ENCODE measurements around the gene HCFC1R1. TPM values are rescaled to one million over a fixed set of nuclear protein-coding genes. Genes with fewer than 3 reads are reported as not detected.
A peak's percentile ranks its signal among the peaks of the same experiment; 100 is the strongest.
"Not testable (repeated sequence)": the region's sequence is repeated elsewhere in the genome, so short reads cannot be mapped to it uniquely, and the experiment has no call there.

HCFC1R1 gene, protein sequence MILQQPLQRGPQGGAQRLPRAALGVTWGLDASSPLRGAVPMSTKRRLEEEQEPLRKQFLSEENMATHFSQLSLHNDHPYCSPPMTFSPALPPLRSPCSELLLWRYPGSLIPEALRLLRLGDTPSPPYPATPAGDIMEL
- polyA plus RNA-seq (2011; rRNA removed) = 26.2 and 33.7 TPM in 2 replicates
- 18.4 and 22.0 TPM in 2 replicates for polyA minus RNA-seq (2011; rRNA and poly(A)+ RNA removed)

DNA sequence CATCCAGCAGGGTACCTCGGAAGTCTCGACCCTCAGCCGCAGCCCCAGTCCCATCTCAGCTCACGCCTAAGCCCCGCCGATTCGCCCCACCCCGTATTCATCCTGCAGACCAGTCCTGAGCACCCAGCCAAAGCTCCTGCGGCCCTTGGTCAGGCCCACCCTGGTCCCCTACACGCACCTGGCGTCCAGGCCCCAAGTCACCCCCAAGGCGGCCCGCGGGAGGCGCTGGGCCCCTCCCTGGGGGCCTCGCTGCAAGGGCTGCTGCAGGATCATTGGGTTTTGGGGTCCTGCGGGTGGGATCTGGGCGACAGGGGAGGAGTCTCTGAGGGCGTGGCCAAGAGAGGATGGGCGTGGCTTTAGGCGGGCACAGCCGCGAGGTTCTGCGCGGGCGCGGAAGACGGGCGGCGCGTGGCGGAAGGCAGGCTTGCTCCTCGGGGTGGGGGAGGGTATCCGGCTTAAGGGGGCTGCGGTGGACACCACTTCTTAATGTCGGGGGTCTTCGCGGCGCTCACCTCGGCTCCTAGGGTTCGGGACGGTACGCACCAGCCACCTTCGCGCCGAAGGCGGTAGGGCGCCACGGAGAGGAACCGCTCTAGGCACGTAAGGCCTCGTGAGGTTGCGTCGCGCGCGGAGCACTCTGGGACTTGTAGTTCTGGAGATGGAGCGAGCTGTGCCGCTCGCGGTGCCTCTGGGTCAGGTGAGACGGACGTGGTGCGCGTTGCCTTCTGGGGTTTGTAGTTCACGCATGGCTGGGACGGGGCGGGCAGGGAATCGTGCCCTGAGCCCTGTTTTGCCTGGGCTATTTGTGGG is at the start of gene HCFC1R1, which contains the start of gene THOC6:
HCFC1R1 (minus strand) TSS at position 274 of the 810 bp plus-strand sequence; CDS start at position 273, 1 bp downstream.
THOC6 (plus strand) TSS at position 367 of the 810 bp plus-strand sequence; CDS start at position 659, 292 bp downstream.
- H3K36me3 ChIP-seq (ENCODE audit: control insufficient read depth, insufficient read depth, low read length) = peaks cover 28% of the 10 kb centered on the region

DNA sequence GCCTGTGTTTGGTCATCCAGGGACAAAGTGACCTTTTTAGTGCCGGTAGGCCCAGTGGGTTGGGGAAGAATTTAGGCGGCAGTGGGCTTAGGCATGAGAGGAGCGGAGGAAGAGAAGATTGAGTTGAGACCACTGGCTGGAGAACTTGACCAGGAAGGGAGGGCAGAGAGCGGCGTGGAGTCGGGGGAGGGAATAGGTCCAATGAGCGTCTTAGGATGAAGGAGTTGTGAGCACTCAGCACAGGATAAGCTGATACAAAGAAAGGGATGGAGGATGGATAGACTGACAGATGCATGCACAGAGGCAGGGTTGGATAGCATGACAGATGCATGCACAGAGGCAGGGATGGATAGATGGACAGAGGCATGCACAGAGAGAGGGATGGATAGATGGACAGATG is 49.7 kb upstream of the HCFC1R1 start:
- ChIA-PET CTCF (no interaction called here), POLR2A (no interaction called here)
- TF ChIP-seq, protein P1, sequence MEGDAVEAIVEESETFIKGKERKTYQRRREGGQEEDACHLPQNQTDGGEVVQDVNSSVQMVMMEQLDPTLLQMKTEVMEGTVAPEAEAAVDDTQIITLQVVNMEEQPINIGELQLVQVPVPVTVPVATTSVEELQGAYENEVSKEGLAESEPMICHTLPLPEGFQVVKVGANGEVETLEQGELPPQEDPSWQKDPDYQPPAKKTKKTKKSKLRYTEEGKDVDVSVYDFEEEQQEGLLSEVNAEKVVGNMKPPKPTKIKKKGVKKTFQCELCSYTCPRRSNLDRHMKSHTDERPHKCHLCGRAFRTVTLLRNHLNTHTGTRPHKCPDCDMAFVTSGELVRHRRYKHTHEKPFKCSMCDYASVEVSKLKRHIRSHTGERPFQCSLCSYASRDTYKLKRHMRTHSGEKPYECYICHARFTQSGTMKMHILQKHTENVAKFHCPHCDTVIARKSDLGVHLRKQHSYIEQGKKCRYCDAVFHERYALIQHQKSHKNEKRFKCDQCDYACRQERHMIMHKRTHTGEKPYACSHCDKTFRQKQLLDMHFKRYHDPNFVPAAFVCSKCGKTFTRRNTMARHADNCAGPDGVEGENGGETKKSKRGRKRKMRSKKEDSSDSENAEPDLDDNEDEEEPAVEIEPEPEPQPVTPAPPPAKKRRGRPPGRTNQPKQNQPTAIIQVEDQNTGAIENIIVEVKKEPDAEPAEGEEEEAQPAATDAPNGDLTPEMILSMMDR (IDR thresholded peaks at IDR 0.05; ENCODE audit: insufficient read depth, low read depth, low read length) = no peak
- no peaks in the 10 kb centered on the region for H3K36me3 ChIP-seq (ENCODE audit: control insufficient read depth, insufficient read depth, low read length)
- peaks cover 8% of the 10 kb centered on the region for H3K27me3 ChIP-seq (ENCODE audit: control insufficient read depth, insufficient read depth, low read length)
- no peak for DNase-seq (ENCODE audit: low read depth)
- no peak overlapping the region for H3K4me3 ChIP-seq (ENCODE audit: low read depth, low read length)

More for the DNA sequence above, at the start of gene HCFC1R1, which contains the start of gene THOC6:
- H3K4me3 ChIP-seq (ENCODE audit: low read depth, low read length) = peak within 1 kb of the TSS; percentile 59
- peak; percentile 88 for DNase-seq (ENCODE audit: low read depth)
- POLR2A ChIA-PET = interaction anchor here (0.5 kb wide), 1 partner anchor 76 kb away, joined by 4 read pairs; no protein-coding TSS in a partner anchor
- H3K27me3 ChIP-seq (ENCODE audit: control insufficient read depth, insufficient read depth, low read length) = peaks cover under 1% of the 10 kb centered on the region; the same call in 1 of the 2 replicates
- TF ChIP-seq, protein P1 (IDR thresholded peaks at IDR 0.05; ENCODE audit: insufficient read depth, low read depth, low read length) = no peak
- CTCF ChIA-PET = interaction anchor here (0.8 to 6.3 kb wide), 6 partner anchors 8 to 106 kb away, joined by 3 to 78 read pairs (median 4); partner anchors contain the start of gene CLDN9

DNA sequence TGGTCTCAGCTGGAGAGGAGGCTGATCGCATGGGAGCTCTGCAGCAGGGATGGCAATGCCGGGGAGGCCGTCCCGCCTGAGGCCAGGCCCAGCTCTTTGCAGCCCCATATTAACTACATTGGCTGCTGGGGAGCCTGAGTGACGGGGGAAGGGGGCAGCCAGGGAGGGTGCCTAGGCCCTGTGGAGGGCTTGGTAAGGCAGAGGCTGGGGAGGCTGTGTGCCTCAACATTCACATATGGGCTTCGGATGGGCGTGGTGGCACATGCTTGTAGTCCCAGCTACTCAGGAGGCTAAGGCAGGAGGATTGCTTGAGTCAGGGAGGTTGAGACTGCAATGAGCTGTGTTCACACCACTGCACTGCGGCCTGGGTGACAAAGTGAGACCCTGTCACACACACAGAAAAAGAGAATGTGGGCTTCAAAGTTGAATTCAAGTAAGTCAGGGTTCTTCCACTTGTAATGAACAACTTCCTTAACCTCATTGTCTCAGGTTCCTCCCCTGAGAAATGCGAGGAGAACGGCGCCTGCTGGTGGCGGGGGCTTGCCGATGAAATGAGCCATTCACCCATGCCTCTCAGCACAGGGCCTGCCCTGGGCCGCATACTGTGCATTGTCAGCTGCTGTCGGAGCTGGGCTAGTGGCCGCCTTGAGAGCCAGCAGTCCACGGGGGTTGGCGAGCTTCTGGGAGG is 49.0 kb upstream of the HCFC1R1 start:
- DNase-seq (ENCODE audit: low read depth); CTCF ChIA-PET; POLR2A ChIA-PET: not testable (repeated sequence)

DNA sequence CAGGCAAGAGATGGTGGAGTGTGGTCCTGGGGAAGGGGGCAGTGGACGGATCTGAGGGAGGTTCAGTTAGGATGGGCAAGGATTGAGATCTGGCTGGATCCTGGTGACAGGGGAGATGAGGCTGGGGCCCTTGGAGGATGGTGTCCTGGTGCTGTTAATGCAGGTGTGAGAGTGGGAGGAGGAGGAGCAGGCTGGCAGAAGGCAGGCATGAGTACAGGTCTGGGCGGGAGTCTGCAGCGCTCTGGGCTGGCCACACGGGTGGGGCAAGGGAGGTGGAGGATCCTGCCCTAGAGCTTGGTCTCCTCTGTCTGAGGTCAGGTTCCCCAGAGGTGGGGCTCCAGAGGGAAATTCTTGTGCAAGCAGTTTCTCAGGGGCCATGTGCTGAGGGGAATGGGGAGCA is 48.4 kb upstream of the HCFC1R1 start:
- CTCF ChIA-PET; H3K4me3 ChIP-seq (ENCODE audit: low read depth, low read length); H3K36me3 ChIP-seq (ENCODE audit: control insufficient read depth, insufficient read depth, low read length); POLR2A ChIA-PET; H3K27me3 ChIP-seq (ENCODE audit: control insufficient read depth, insufficient read depth, low read length); DNase-seq (ENCODE audit: low read depth): not testable (repeated sequence)

More for the DNA sequence above, 49.0 kb upstream of the HCFC1R1 start:
- H3K4me3 ChIP-seq (ENCODE audit: low read depth, low read length); H3K27me3 ChIP-seq (ENCODE audit: control insufficient read depth, insufficient read depth, low read length); H3K36me3 ChIP-seq (ENCODE audit: control insufficient read depth, insufficient read depth, low read length): not testable (repeated sequence)

DNA sequence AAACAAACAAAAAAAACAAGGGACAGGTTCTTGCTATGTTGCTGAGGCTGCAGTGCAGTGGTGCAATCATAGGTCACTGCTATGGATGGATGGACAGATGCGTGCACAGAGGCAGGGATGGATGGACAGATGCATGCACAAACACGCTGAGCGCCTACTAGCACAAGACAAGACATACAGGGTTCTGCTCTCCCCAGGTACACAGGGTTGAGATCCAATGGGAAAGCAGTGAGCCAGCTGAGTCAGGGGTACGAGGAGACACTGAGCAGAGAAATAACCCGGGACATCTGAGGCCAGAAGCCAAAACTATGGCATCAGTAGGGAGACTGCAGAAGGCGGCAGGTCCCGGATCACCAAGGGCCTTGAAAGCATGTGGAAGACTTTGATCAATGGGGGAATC is 47.9 kb upstream of the HCFC1R1 start:
- POLR2A ChIA-PET = no interaction called here
- TF ChIP-seq, protein P1 (IDR thresholded peaks at IDR 0.05; ENCODE audit: insufficient read depth, low read depth, low read length) = no peak
- H3K36me3 ChIP-seq (ENCODE audit: control insufficient read depth, insufficient read depth, low read length) = no peaks in the 10 kb centered on the region
- DNase-seq (ENCODE audit: low read depth) = no peak
- CTCF ChIA-PET = interaction anchor here (1.5 to 1.6 kb wide), 2 partner anchors 9 to 58 kb away, joined by 4 to 5 read pairs; no protein-coding TSS in a partner anchor
- peaks cover 7% of the 10 kb centered on the region for H3K27me3 ChIP-seq (ENCODE audit: control insufficient read depth, insufficient read depth, low read length)
- no peak overlapping the region for H3K4me3 ChIP-seq (ENCODE audit: low read depth, low read length)
